Spleen (tissue), 11 donors: ENCODE results near the gene RASA3. TPM values are rescaled to one million over a fixed set of nuclear protein-coding genes. Genes with fewer than 3 reads are reported as not detected.
A peak's percentile ranks its signal among the peaks of the same experiment; 100 is the strongest.
"Not testable (repeated sequence)": the region's sequence is repeated elsewhere in the genome, so short reads cannot be mapped to it uniquely, and the experiment has no call there.

ENCODE experiments used
- DNase-seq: peaks from one replicate; pipeline ENCODE4 v3.0.0-alpha.2; 2020
- H3K27ac ChIP-seq, 8 donors: fragments of 200-600 bp; sonication (generic) in 7 of 8; 1 replicate in 4 of 8; 2 replicates in 4 of 8; pipeline versions ENCODE4 v1.5.0 to v1.8.0; 2016 to 2021; ENCODE audit warnings: inconsistent platforms in 4 of 8, mild to moderate bottlenecking in 4 of 8, moderate library complexity in 1 of 8
- H3K27me3 ChIP-seq, 7 donors: fragments of 200-600 bp; sonication (generic) in 6 of 7; replicated peaks in 1 of 7; 1 replicate in 4 of 7; 2 replicates in 3 of 7; pipeline versions ENCODE4 v1.5.0 to v1.8.0; 2016 to 2021; ENCODE audit warnings: inconsistent platforms in 3 of 7, mild to moderate bottlenecking in 1 of 7
- H3K36me3 ChIP-seq, 6 donors: fragments of 200-600 bp; sonication (generic) in 5 of 6; 1 replicate in 4 of 6; 2 replicates in 2 of 6; pipeline versions ENCODE4 v1.5.0 to v1.8.0; 2016 to 2021; ENCODE audit warnings: inconsistent platforms in 2 of 6
- H3K4me1 ChIP-seq, 6 donors: fragments of 200-600 bp; sonication (generic) in 5 of 6; 1 replicate in 3 of 6; 2 replicates in 3 of 6; pipeline versions ENCODE4 v1.5.0 to v1.8.0; 2016 to 2021; ENCODE audit warnings: inconsistent platforms in 3 of 6
- H3K4me3 ChIP-seq, 8 donors: fragments of 200-600 bp; sonication (generic) in 7 of 8; 1 replicate in 4 of 8; 2 replicates in 4 of 8; pipeline versions ENCODE4 v1.5.0 to v1.8.0; 2016 to 2021; ENCODE audit warnings: inconsistent platforms in 4 of 8, mild to moderate bottlenecking in 4 of 8, moderate library complexity in 2 of 8
- H3K9me3 ChIP-seq, 8 donors: fragments of 200-600 bp; sonication (generic) in 7 of 8; 1 replicate in 4 of 8; 2 replicates in 4 of 8; pipeline versions ENCODE4 v1.5.0 to v1.8.0; 2016 to 2021; ENCODE audit warnings: inconsistent platforms in 4 of 8
- CTCF ChIP-seq, 11 experiments: fragments of 200-600 bp in 7 of 11; fragments of 450-650 bp in 4 of 11; sonication (generic) in 4 of 11; IDR thresholded peaks in 8 of 11; conservative IDR thresholded peaks in 3 of 11; 1 replicate in 7 of 11; 2 replicates in 4 of 11; pipeline versions ENCODE4 v1.4.0 to v1.8.0; 2016 to 2021; ENCODE audit warnings: antibody characterized with exemption in 11 of 11, inconsistent platforms in 4 of 11, mild to moderate bottlenecking in 1 of 11
- POLR2A ChIP-seq, 3 donors: fragments of 450-650 bp; IDR thresholded peaks; one replicate each; pipeline ENCODE4 v1.5.1; 2017; ENCODE audit warnings: antibody characterized with exemption in 3 of 3, mild to moderate bottlenecking in 1 of 3
- POLR2AphosphoS5 ChIP-seq, 3 donors: sonication (generic); formaldehyde crosslinking; IDR thresholded peaks; one replicate each; pipeline ENCODE4 v1.5.1; 2017; ENCODE audit warnings: antibody characterized with exemption in 3 of 3
- WGBS, 5 donors: extraction: QIAGEN DNeasy Blood & Tissue Kit in 3 of 5; methylation state at CpG; one replicate each; pipeline versions ENCODE4 v1.1.5 to v1.1.7; 2013 to 2018; 5-methylcytosine and 5-hydroxymethylcytosine counted together
- intact Hi-C: fragments of 100-400 bp; cut with DNase I; formaldehyde crosslinking; loops from one replicate; pipeline ENCODE4 v1.15.0; 2023; ENCODE audit warnings: low total_unique reads
- polyA plus RNA-seq, 3 donors: library from polyadenylated mRNA; stranded (reverse); fragments of 200-250 nt; gene quantifications; one replicate each; pipeline ENCODE4 v1.2.1, GENCODE V29; 2013
- total RNA-seq, 7 donors: library from RNA; depleted of rRNA in 3 of 7; stranded (reverse); fragments of >200 nt in 3 of 7; fragmentation: NEBNext Ultra II Directional in 4 of 7; extraction: Animal tissue kit (Norgen Biotek cat#: 25700) in 4 of 7; gene quantifications; one replicate each; pipeline versions ENCODE4 v1.1.0 to v1.2.1, GENCODE V29; 2016 to 2021
- donor health status: healthy with polysubstance abuse.
- donor health status: DM: no; HTN: no; CAD: no; lungs with moderate emphysema.
- donor health status: DM: no; HTN: no; CAD: no.
- donor health status: Bipolar disorder and iron deficiency.
- donor health status: healthy.
- donor health status: DM: no; HTN: no; CAD: no.
- donor health status: DM: yes; HTN: yes; CAD: no.

The RASA3 gene
- total and polyA plus RNA-seq, 10 donors, result 11.7 to 52.8 (median 47.7) TPM

- Histone ChIP-seq H3K9me3 (no peaks in the 10 kb centered on the region), H3K36me3 (peaks cover 0 to 34% (median 0%) of the 10 kb centered on the region in 6 donors), H3K27ac (peak overlapping the region in 2 of 8 donors; percentile 51 to 73), H3K4me3 (no peak overlapping the region), H3K4me1 (peaks cover 32 to 81% (median 58%) of the 10 kb centered on the region in 6 donors), H3K27me3 (no peaks in the 10 kb centered on the region)
- intact Hi-C loops, result no loop called here
- TF ChIP-seq POLR2AphosphoS5 (IDR thresholded peaks at IDR 0.05), result no peak
- TF ChIP-seq POLR2A (IDR thresholded peaks at IDR 0.05), result no peak
- no peak for TF ChIP-seq CTCF (IDR thresholded peaks at IDR 0.05 in 8 of 11, conservative IDR thresholded peaks at IDR 0.05 in 3 of 11)
- WGBS, 5 donors, result 87 to 93% (median 91%) methylated on average over 5 to 12 of the region's 12 CpGs
- DNase-seq, result peak; percentile 63
Measured at GRCh38 chr13:114112826-114113322, 19.5 kb downstream of the RASA3 start.

- no peaks in the 10 kb centered on the region for H3K27me3 ChIP-seq
- H3K27ac ChIP-seq, result peak overlapping the region in 3 of 8 donors; percentile 47 to 73 (median 51)
- no peak overlapping the region for H3K4me3 ChIP-seq
- intact Hi-C loops, result no loop called here
- peaks cover 35 to 84% (median 61%) of the 10 kb centered on the region in 6 donors for H3K4me1 ChIP-seq
- peaks cover 0 to 34% (median 0%) of the 10 kb centered on the region in 6 donors for H3K36me3 ChIP-seq
- DNase-seq, result peak; percentile 67
- 80 to 91% (median 89%) methylated on average over 15 to 25 of the region's 25 CpGs for WGBS, 5 donors
- TF ChIP-seq POLR2AphosphoS5 (IDR thresholded peaks at IDR 0.05) (no peak), POLR2A (IDR thresholded peaks at IDR 0.05) (no peak), CTCF (IDR thresholded peaks at IDR 0.05 in 8 of 11, conservative IDR thresholded peaks at IDR 0.05 in 3 of 11) (no peak)
- no peaks in the 10 kb centered on the region for H3K9me3 ChIP-seq
Measured at GRCh38 chr13:114112231-114112825, 20.1 kb downstream of the RASA3 start.

- intact Hi-C loops, result no loop called here
- no peaks in the 10 kb centered on the region for H3K9me3 ChIP-seq
- DNase-seq, result peak; percentile 33
- no peak overlapping the region for H3K4me3 ChIP-seq
- H3K36me3 ChIP-seq, result peaks cover 0 to 42% (median 0%) of the 10 kb centered on the region in 6 donors
- WGBS, 5 donors, result 44 to 71% (median 60%) methylated on average over 4 to 11 of the region's 11 CpGs
- peak overlapping the region in 3 of 8 donors; percentile 47 to 73 (median 51) for H3K27ac ChIP-seq
- H3K4me1 ChIP-seq, result peaks cover 35 to 91% (median 68%) of the 10 kb centered on the region in 6 donors
- no peaks in the 10 kb centered on the region for H3K27me3 ChIP-seq
- no peak for TF ChIP-seq POLR2A (IDR thresholded peaks at IDR 0.05)
- no peak for TF ChIP-seq CTCF (IDR thresholded peaks at IDR 0.05 in 8 of 11, conservative IDR thresholded peaks at IDR 0.05 in 3 of 11)
- no peak for TF ChIP-seq POLR2AphosphoS5 (IDR thresholded peaks at IDR 0.05)
Measured at GRCh38 chr13:114111577-114111976, 20.8 kb downstream of the RASA3 start.

- H3K9me3 ChIP-seq, H3K27me3 ChIP-seq, DNase-seq, intact Hi-C loops: not testable (repeated sequence)
- Histone ChIP-seq H3K27ac (peak overlapping the region; percentile 45 to 88 (median 62)), H3K4me3 (peak overlapping the region in 2 of 8 donors; percentile 6 to 51), H3K4me1 (peaks cover 35 to 92% (median 70%) of the 10 kb centered on the region in 6 donors), H3K36me3 (peaks cover 0 to 45% (median 0%) of the 10 kb centered on the region in 6 donors)
- WGBS, 5 donors, result 40 to 57% (median 54%) methylated on average over 14 to 18 of the region's 18 CpGs
- peak in 1 of 11 experiments; percentile 9 for TF ChIP-seq CTCF (IDR thresholded peaks at IDR 0.05 in 8 of 11, conservative IDR thresholded peaks at IDR 0.05 in 3 of 11)
Measured at GRCh38 chr13:114110830-114111189, 21.6 kb downstream of the RASA3 start.
